RWPE2 (cell line): ENCODE measurements around the gene ZNF423.
A peak's percentile ranks its signal among the peaks of the same experiment; 100 is the strongest.

Source experiments
- ATAC-seq: fragments of 200-7000 bp; cut with Tn5 transposase; 3 replicates; pipeline ENCODE4 v1.9.1; 2021; ENCODE audit warnings: low read depth
- DNase-seq: peaks from one replicate; pipeline ENCODE4 v3.0.0-alpha.2; 2020; ENCODE audit warnings: low spot score
- H3K27ac ChIP-seq: fragments of 450-650 bp; 2 replicates; pipeline ENCODE4 v1.5.1; 2017; ENCODE audit warnings: mild to moderate bottlenecking; ENCODE audit not compliant: poor library complexity, severe bottlenecking
- H3K27me3 ChIP-seq: fragments of 250-450 bp; sonication (Bioruptor Pico); 2 replicates; pipeline ENCODE4 v1.5.1; 2021; ENCODE audit warnings: mild to moderate bottlenecking, moderate library complexity; ENCODE audit not compliant: insufficient read depth, poor library complexity, severe bottlenecking
- H3K36me3 ChIP-seq: fragments of 250-450 bp; sonication (Bioruptor Pico); 2 replicates; pipeline ENCODE4 v1.5.1; 2020; ENCODE audit warnings: low read depth, mild to moderate bottlenecking, moderate library complexity
- H3K4me1 ChIP-seq: fragments of 250-450 bp; sonication (Bioruptor Pico); 2 replicates; pipeline ENCODE4 v1.5.1; 2021; ENCODE audit warnings: mild to moderate bottlenecking, moderate library complexity; ENCODE audit not compliant: insufficient read depth, poor library complexity, severe bottlenecking
- H3K4me3 ChIP-seq: fragments of 250-450 bp; sonication (Bioruptor Pico); 2 replicates; pipeline ENCODE4 v1.5.1; 2021; ENCODE audit warnings: mild to moderate bottlenecking, moderate library complexity; ENCODE audit not compliant: severe bottlenecking
- H3K9me3 ChIP-seq: fragments of 250-450 bp; sonication (Bioruptor Pico); 2 replicates; pipeline ENCODE4 v1.5.1; 2021; ENCODE audit warnings: mild to moderate bottlenecking, moderate library complexity; ENCODE audit not compliant: severe bottlenecking
- CTCF ChIP-seq: fragments of 450-650 bp; IDR thresholded peaks from one replicate; pipeline ENCODE4 v1.5.1; 2017; ENCODE audit warnings: mild to moderate bottlenecking, moderate library complexity; ENCODE audit not compliant: poor library complexity, severe bottlenecking

The ZNF423 gene

GRCh38 chr16:49529411-49530045 is 326.4 kb downstream of the ZNF423 start:
- H3K36me3 ChIP-seq, result no peaks in the 10 kb centered on the region
- no peaks in the 10 kb centered on the region for H3K9me3 ChIP-seq
- ATAC-seq, result no peak
- no peaks in the 10 kb centered on the region for H3K4me1 ChIP-seq
- no peak overlapping the region for H3K27ac ChIP-seq
- no peak overlapping the region for H3K4me3 ChIP-seq
- peaks cover 4% of the 10 kb centered on the region for H3K27me3 ChIP-seq
- peak; percentile 35 for DNase-seq
- TF ChIP-seq CTCF, result no peak

GRCh38 chr16:49528866-49529288 is 327.0 kb downstream of the ZNF423 start:
- Histone ChIP-seq H3K4me1 (no peaks in the 10 kb centered on the region), H3K27me3 (peaks cover 4% of the 10 kb centered on the region), H3K36me3 (no peaks in the 10 kb centered on the region), H3K4me3 (no peak overlapping the region), H3K9me3 (no peaks in the 10 kb centered on the region), H3K27ac (no peak overlapping the region)
- no peak for ATAC-seq
- no peak for DNase-seq
- TF ChIP-seq CTCF, result no peak

GRCh38 chr16:49528060-49528865 is 327.6 kb downstream of the ZNF423 start:
- peak overlapping the region; percentile 9 for H3K4me3 ChIP-seq
- H3K27me3 ChIP-seq, result peaks cover 4% of the 10 kb centered on the region
- peak; percentile 70 for ATAC-seq
- H3K9me3 ChIP-seq, result no peaks in the 10 kb centered on the region
- no peak overlapping the region for H3K27ac ChIP-seq
- no peaks in the 10 kb centered on the region for H3K36me3 ChIP-seq
- no peak for TF ChIP-seq CTCF
- no peaks in the 10 kb centered on the region for H3K4me1 ChIP-seq
- DNase-seq, result no peak

GRCh38 chr16:49527611-49528010 is 328.3 kb downstream of the ZNF423 start:
- no peak for TF ChIP-seq CTCF
- Histone ChIP-seq H3K27ac (no peak overlapping the region), H3K4me1 (no peaks in the 10 kb centered on the region), H3K36me3 (no peaks in the 10 kb centered on the region), H3K9me3 (no peaks in the 10 kb centered on the region), H3K4me3 (no peak overlapping the region), H3K27me3 (peaks cover 4% of the 10 kb centered on the region)
- DNase-seq (no peak), ATAC-seq (no peak)
